ENCODE data around the gene GLYATL1B. TPM values are rescaled to one million over a fixed set of nuclear protein-coding genes. Genes with fewer than 3 reads are reported as not detected.
"Not testable (repeated sequence)": the region's sequence is repeated elsewhere in the genome, so short reads cannot be mapped to it uniquely, and the experiment has no call there.

Gene GLYATL1B
- total RNA-seq, 1 experiment from 2014 or later: not detected

GRCh38 chr11:59095972-59096575 is 10.0 kb downstream of the GLYATL1B start:
- DNase-seq (ENCODE audit: low read depth): not testable (repeated sequence)

GRCh38 chr11:59097113-59097708 is 11.1 kb downstream of the GLYATL1B start:
- DNase-seq (ENCODE audit: low read depth): peak; percentile 51

- not testable (repeated sequence) for DNase-seq (ENCODE audit: low read depth)
These were observed 11.8 kb downstream of the GLYATL1B start for GRCh38 chr11:59097938-59098337.

GRCh38 chr11:59102259-59102765 is 16.2 kb downstream of the GLYATL1B start:
- DNase-seq (ENCODE audit: low read depth): peak; percentile 25

- DNase-seq (ENCODE audit: low read depth): peak; percentile 93
These were observed 20.5 kb downstream of the GLYATL1B start, which contains the start of gene FAM111B for GRCh38 chr11:59106363-59107336. FAM111B (plus strand) TSS chr11:59107237; CDS start chr11:59109626, 2,389 bp downstream.

- DNase-seq (ENCODE audit: low read depth): peak; percentile 9
These were observed 21.6 kb downstream of the GLYATL1B start for GRCh38 chr11:59107721-59108120.

GRCh38 chr11:59112494-59112893 is 26.4 kb downstream of the GLYATL1B start:
- no peak for DNase-seq (ENCODE audit: low read depth)

GRCh38 chr11:59114344-59114743 is 28.2 kb downstream of the GLYATL1B start:
- DNase-seq (ENCODE audit: low read depth): no peak

- DNase-seq (ENCODE audit: low read depth): no peak
These were observed 29.4 kb downstream of the GLYATL1B start for GRCh38 chr11:59115553-59115952.

- no peak for DNase-seq (ENCODE audit: low read depth)
These were observed 31.7 kb downstream of the GLYATL1B start for GRCh38 chr11:59117774-59118173.

GRCh38 chr11:59119826-59120225 is 33.7 kb downstream of the GLYATL1B start:
- no peak for DNase-seq (ENCODE audit: low read depth)

- DNase-seq (ENCODE audit: low read depth): peak; percentile 81
These were observed 49.7 kb downstream of the GLYATL1B start for GRCh38 chr11:59135648-59136461.

- DNase-seq (ENCODE audit: low read depth): not testable (repeated sequence)
These were observed 50.4 kb downstream of the GLYATL1B start for GRCh38 chr11:59136551-59136950.

GRCh38 chr11:59137190-59137589 is 51.1 kb downstream of the GLYATL1B start:
- DNase-seq (ENCODE audit: low read depth): no peak

GRCh38 chr11:59138643-59139042 is 52.5 kb downstream of the GLYATL1B start:
- DNase-seq (ENCODE audit: low read depth): no peak

- no peak for DNase-seq (ENCODE audit: low read depth)
These were observed 55.1 kb downstream of the GLYATL1B start for GRCh38 chr11:59141191-59141590.

- no peak for DNase-seq (ENCODE audit: low read depth)
These were observed 55.8 kb downstream of the GLYATL1B start for GRCh38 chr11:59141673-59142460.

- peak; percentile 91 for DNase-seq (ENCODE audit: low read depth)
These were observed 56.7 kb downstream of the GLYATL1B start, which contains the start of gene FAM111A for GRCh38 chr11:59142530-59143507. FAM111A (plus strand) TSS chr11:59142856; CDS start chr11:59148873, 6,017 bp downstream.

GRCh38 chr11:59144096-59144495 is 58.0 kb downstream of the GLYATL1B start:
- DNase-seq (ENCODE audit: low read depth): no peak
